Effector memory CD8-positive, alpha-beta T cell (primary cell): ENCODE results near the gene ZNF536.
"Not testable (repeated sequence)": the region's sequence is repeated elsewhere in the genome, so short reads cannot be mapped to it uniquely, and the experiment has no call there.

Experiments used
- ATAC-seq: fragments of 150-1000 bp; cut with Tn5 transposase; replicated peaks from 2 replicates; pipeline ENCODE4 v1.10.0; 2021; ENCODE audit warnings: mild to moderate bottlenecking, moderate library complexity
- DNase-seq, 3 experiments: peaks; one replicate each; pipeline ENCODE4 v3.0.0; 2021
- H3K27ac Mint-ChIP-seq, 2 donors: one replicate each; pipeline ENCODE4 v1.8.0; 2022; ENCODE audit warnings: mild to moderate bottlenecking in 2 of 2, mixed read lengths in 2 of 2, moderate library complexity in 2 of 2
- H3K27me3 Mint-ChIP-seq, 2 donors: one replicate each; pipeline ENCODE4 v1.8.0; 2022; ENCODE audit warnings: mixed read lengths in 2 of 2
- H3K36me3 Mint-ChIP-seq: one replicate; pipeline ENCODE4 v1.8.0; 2022; ENCODE audit warnings: mild to moderate bottlenecking, moderate library complexity, mixed read lengths; ENCODE audit not compliant: insufficient read depth
- H3K4me1 Mint-ChIP-seq, 2 donors: one replicate each; pipeline ENCODE4 v1.8.0; 2022; ENCODE audit warnings: low read depth in 2 of 2, mixed read lengths in 2 of 2
- H3K4me3 Mint-ChIP-seq, 2 donors: one replicate each; pipeline ENCODE4 v1.8.0; 2022; ENCODE audit warnings: mild to moderate bottlenecking in 2 of 2, mixed read lengths in 2 of 2, moderate library complexity in 2 of 2
- H3K9me3 Mint-ChIP-seq, 2 donors: one replicate each; pipeline ENCODE4 v1.8.0; 2022; ENCODE audit warnings: mixed read lengths in 2 of 2

Gene ZNF536

GRCh38 chr19:30408734-30409301, 36.6 kb downstream of the ZNF536 start:
- Mint-ChIP-seq H3K27me3 (peaks cover 0 to 9% of the 10 kb centered on the region in 2 donors), H3K4me3 (no peak overlapping the region), H3K36me3 (no peaks in the 10 kb centered on the region), H3K4me1 (no peaks in the 10 kb centered on the region), H3K9me3 (no peaks in the 10 kb centered on the region), H3K27ac (no peak overlapping the region)
- DNase-seq (no peak), ATAC-seq (no peak)

- Mint-ChIP-seq H3K4me1 (no peaks in the 10 kb centered on the region), H3K27ac (no peak overlapping the region), H3K4me3 (no peak overlapping the region), H3K36me3 (no peaks in the 10 kb centered on the region), H3K27me3 (peaks cover 16 to 17% of the 10 kb centered on the region in 2 donors), H3K9me3 (no peaks in the 10 kb centered on the region)
- DNase-seq: no peak
- no peak for ATAC-seq
Observed at GRCh38 chr19:30411714-30412113, 39.5 kb downstream of the ZNF536 start.

- ATAC-seq (no peak), DNase-seq (no peak)
- Mint-ChIP-seq H3K4me3 (no peak overlapping the region), H3K4me1 (no peaks in the 10 kb centered on the region), H3K9me3 (no peaks in the 10 kb centered on the region), H3K27me3 (peaks cover 19 to 43% of the 10 kb centered on the region in 2 donors), H3K27ac (no peak overlapping the region), H3K36me3 (no peaks in the 10 kb centered on the region)
Observed at GRCh38 chr19:30416375-30416774, 44.2 kb downstream of the ZNF536 start.

GRCh38 chr19:30417166-30417565, 45.0 kb downstream of the ZNF536 start:
- not testable (repeated sequence) for DNase-seq, H3K4me3 Mint-ChIP-seq, H3K36me3 Mint-ChIP-seq, H3K4me1 Mint-ChIP-seq, H3K27ac Mint-ChIP-seq, ATAC-seq, H3K9me3 Mint-ChIP-seq
- peaks cover 19 to 43% of the 10 kb centered on the region in 2 donors for H3K27me3 Mint-ChIP-seq

- H3K4me1 Mint-ChIP-seq: no peaks in the 10 kb centered on the region
- peaks cover 19 to 43% of the 10 kb centered on the region in 2 donors for H3K27me3 Mint-ChIP-seq
- ATAC-seq (no peak), DNase-seq (no peak)
- no peaks in the 10 kb centered on the region for H3K9me3 Mint-ChIP-seq
- no peak overlapping the region for H3K27ac Mint-ChIP-seq
- H3K36me3 Mint-ChIP-seq: no peaks in the 10 kb centered on the region
- no peak overlapping the region for H3K4me3 Mint-ChIP-seq
Observed at GRCh38 chr19:30419568-30420180, 47.5 kb downstream of the ZNF536 start.

- H3K4me3 Mint-ChIP-seq: no peak overlapping the region
- no peak overlapping the region for H3K27ac Mint-ChIP-seq
- H3K27me3 Mint-ChIP-seq: peaks cover 15 to 37% of the 10 kb centered on the region in 2 donors
- H3K9me3 Mint-ChIP-seq: no peaks in the 10 kb centered on the region
- H3K4me1 Mint-ChIP-seq: no peaks in the 10 kb centered on the region
- no peak for DNase-seq
- H3K36me3 Mint-ChIP-seq: no peaks in the 10 kb centered on the region
- no peak for ATAC-seq
Observed at GRCh38 chr19:30420316-30420715, 48.1 kb downstream of the ZNF536 start.

- DNase-seq: no peak
- H3K9me3 Mint-ChIP-seq: no peaks in the 10 kb centered on the region
- no peak for ATAC-seq
- peaks cover 10 to 33% of the 10 kb centered on the region in 2 donors for H3K27me3 Mint-ChIP-seq
- no peak overlapping the region for H3K27ac Mint-ChIP-seq
- no peaks in the 10 kb centered on the region for H3K4me1 Mint-ChIP-seq
- H3K36me3 Mint-ChIP-seq: no peaks in the 10 kb centered on the region
- H3K4me3 Mint-ChIP-seq: no peak overlapping the region
Observed at GRCh38 chr19:30420881-30421280, 48.7 kb downstream of the ZNF536 start.

- Mint-ChIP-seq H3K27ac (no peak overlapping the region), H3K4me1 (no peaks in the 10 kb centered on the region), H3K9me3 (no peaks in the 10 kb centered on the region), H3K27me3 (peaks cover 3 to 32% of the 10 kb centered on the region in 2 donors), H3K36me3 (no peaks in the 10 kb centered on the region), H3K4me3 (no peak overlapping the region)
- ATAC-seq (no peak), DNase-seq (no peak)
Observed at GRCh38 chr19:30421571-30421970, 49.4 kb downstream of the ZNF536 start.

GRCh38 chr19:30423481-30423880, 51.3 kb downstream of the ZNF536 start:
- Mint-ChIP-seq H3K36me3 (no peaks in the 10 kb centered on the region), H3K27me3 (peaks cover 0 to 35% of the 10 kb centered on the region in 2 donors), H3K27ac (no peak overlapping the region), H3K4me3 (no peak overlapping the region), H3K9me3 (no peaks in the 10 kb centered on the region), H3K4me1 (no peaks in the 10 kb centered on the region)
- ATAC-seq (no peak), DNase-seq (no peak)

GRCh38 chr19:30425885-30426838, 54.0 kb downstream of the ZNF536 start:
- no peak overlapping the region for H3K27ac Mint-ChIP-seq
- DNase-seq (no peak), ATAC-seq (no peak)
- no peak overlapping the region for H3K4me3 Mint-ChIP-seq
- H3K27me3 Mint-ChIP-seq: peaks cover 0 to 12% of the 10 kb centered on the region in 2 donors
- H3K9me3 Mint-ChIP-seq: peaks cover 0 to 7% of the 10 kb centered on the region in 2 donors
- H3K36me3 Mint-ChIP-seq: no peaks in the 10 kb centered on the region
- H3K4me1 Mint-ChIP-seq: no peaks in the 10 kb centered on the region

GRCh38 chr19:30426864-30427263, 54.7 kb downstream of the ZNF536 start:
- H3K9me3 Mint-ChIP-seq: peaks cover 0 to 7% of the 10 kb centered on the region in 2 donors
- ATAC-seq (no peak), DNase-seq (no peak)
- H3K27ac Mint-ChIP-seq: no peak overlapping the region
- H3K4me1 Mint-ChIP-seq: no peaks in the 10 kb centered on the region
- H3K36me3 Mint-ChIP-seq: no peaks in the 10 kb centered on the region
- no peak overlapping the region for H3K4me3 Mint-ChIP-seq
- H3K27me3 Mint-ChIP-seq: peaks cover 0 to 11% of the 10 kb centered on the region in 2 donors

GRCh38 chr19:30428092-30428680, 56.0 kb downstream of the ZNF536 start:
- no peak overlapping the region for H3K4me3 Mint-ChIP-seq
- peaks cover 0 to 7% of the 10 kb centered on the region in 2 donors for H3K9me3 Mint-ChIP-seq
- no peaks in the 10 kb centered on the region for H3K36me3 Mint-ChIP-seq
- DNase-seq (no peak), ATAC-seq (no peak)
- H3K27ac Mint-ChIP-seq: no peak overlapping the region
- H3K4me1 Mint-ChIP-seq: no peaks in the 10 kb centered on the region
- H3K27me3 Mint-ChIP-seq: peaks cover 0 to 11% of the 10 kb centered on the region in 2 donors

- Mint-ChIP-seq H3K4me3 (no peak overlapping the region), H3K27ac (no peak overlapping the region), H3K4me1 (no peaks in the 10 kb centered on the region), H3K27me3 (peaks cover 0 to 11% of the 10 kb centered on the region in 2 donors), H3K36me3 (no peaks in the 10 kb centered on the region), H3K9me3 (peaks cover 0 to 7% of the 10 kb centered on the region in 2 donors)
- no peak for ATAC-seq
- DNase-seq: no peak
Observed at GRCh38 chr19:30428844-30429243, 56.7 kb downstream of the ZNF536 start.
